Immature natural killer cell (primary cell): ENCODE measurements around the gene SULT4A1. TPM values are rescaled to one million over a fixed set of nuclear protein-coding genes. Genes with fewer than 3 reads are reported as not detected.

Source experiments
- DNase-seq, 3 donors: peaks; one replicate each; pipeline ENCODE4 v3.0.0; 2022; ENCODE audit warnings: mixed read lengths in 1 of 3
- H3K27ac Mint-ChIP-seq, 6 donors: one replicate each; pipeline ENCODE4 v1.8.0; 2020; ENCODE audit warnings: mixed read lengths in 6 of 6, mild to moderate bottlenecking in 5 of 6, inconsistent platforms in 4 of 6, moderate library complexity in 3 of 6
- H3K27me3 Mint-ChIP-seq, 3 donors: one replicate each; pipeline ENCODE4 v1.8.0; 2020 to 2021; ENCODE audit warnings: low read depth in 3 of 3, mild to moderate bottlenecking in 3 of 3, mixed read lengths in 3 of 3, moderate library complexity in 3 of 3, inconsistent platforms in 1 of 3
- H3K36me3 Mint-ChIP-seq, 3 donors: one replicate each; pipeline ENCODE4 v1.8.0; 2020; ENCODE audit warnings: mixed read lengths in 3 of 3, inconsistent platforms in 2 of 3, mild to moderate bottlenecking in 2 of 3
- H3K4me1 Mint-ChIP-seq, 2 donors: one replicate each; pipeline ENCODE4 v1.8.0; 2020; ENCODE audit warnings: inconsistent platforms in 2 of 2, mild to moderate bottlenecking in 2 of 2, mixed read lengths in 2 of 2, moderate library complexity in 1 of 2
- H3K4me3 Mint-ChIP-seq, 5 donors: one replicate each; pipeline ENCODE4 v1.8.0; 2020; ENCODE audit warnings: mild to moderate bottlenecking in 5 of 5, mixed read lengths in 5 of 5, inconsistent platforms in 3 of 5, moderate library complexity in 3 of 5
- H3K9me3 Mint-ChIP-seq, 6 donors: one replicate each; pipeline ENCODE4 v1.8.0; 2020; ENCODE audit warnings: mild to moderate bottlenecking in 6 of 6, mixed read lengths in 6 of 6, inconsistent platforms in 4 of 6, moderate library complexity in 3 of 6
- polyA plus RNA-seq, 3 donors: library from polyadenylated mRNA; unstranded; fragments of 300-500 nt; fragmentation: Illumina TruSeq; gene quantifications; one replicate each; pipeline ENCODE4 v1.2.3, GENCODE V29; 2021

Gene SULT4A1
- polyA plus RNA-seq, 3 donors from 2014 or later = not detected

DNA sequence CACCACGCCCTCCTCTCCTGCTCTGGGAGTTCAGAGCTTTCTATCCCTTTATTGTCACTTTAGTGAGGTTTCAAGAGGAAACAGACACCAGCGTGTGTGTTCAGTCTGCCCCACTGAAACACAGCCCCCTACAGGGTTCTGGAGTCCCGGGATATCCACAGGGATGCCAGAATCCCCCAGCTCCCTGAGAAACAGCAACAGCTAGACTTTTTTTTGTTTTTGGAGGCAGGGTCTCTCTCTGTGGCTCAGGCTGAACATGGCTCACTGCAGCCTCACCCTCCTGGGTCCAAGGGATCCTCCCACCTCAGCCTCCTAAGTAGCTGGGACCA is 10.4 kb downstream of the SULT4A1 start:
- Mint-ChIP-seq H3K9me3 (no peaks in the 10 kb centered on the region), H3K36me3 (no peaks in the 10 kb centered on the region), H3K4me1 (no peaks in the 10 kb centered on the region), H3K27ac (no peak overlapping the region), H3K4me3 (no peak overlapping the region), H3K27me3 (peaks cover 1 to 21% (median 7%) of the 10 kb centered on the region in 3 donors)
- DNase-seq = no peak

DNA sequence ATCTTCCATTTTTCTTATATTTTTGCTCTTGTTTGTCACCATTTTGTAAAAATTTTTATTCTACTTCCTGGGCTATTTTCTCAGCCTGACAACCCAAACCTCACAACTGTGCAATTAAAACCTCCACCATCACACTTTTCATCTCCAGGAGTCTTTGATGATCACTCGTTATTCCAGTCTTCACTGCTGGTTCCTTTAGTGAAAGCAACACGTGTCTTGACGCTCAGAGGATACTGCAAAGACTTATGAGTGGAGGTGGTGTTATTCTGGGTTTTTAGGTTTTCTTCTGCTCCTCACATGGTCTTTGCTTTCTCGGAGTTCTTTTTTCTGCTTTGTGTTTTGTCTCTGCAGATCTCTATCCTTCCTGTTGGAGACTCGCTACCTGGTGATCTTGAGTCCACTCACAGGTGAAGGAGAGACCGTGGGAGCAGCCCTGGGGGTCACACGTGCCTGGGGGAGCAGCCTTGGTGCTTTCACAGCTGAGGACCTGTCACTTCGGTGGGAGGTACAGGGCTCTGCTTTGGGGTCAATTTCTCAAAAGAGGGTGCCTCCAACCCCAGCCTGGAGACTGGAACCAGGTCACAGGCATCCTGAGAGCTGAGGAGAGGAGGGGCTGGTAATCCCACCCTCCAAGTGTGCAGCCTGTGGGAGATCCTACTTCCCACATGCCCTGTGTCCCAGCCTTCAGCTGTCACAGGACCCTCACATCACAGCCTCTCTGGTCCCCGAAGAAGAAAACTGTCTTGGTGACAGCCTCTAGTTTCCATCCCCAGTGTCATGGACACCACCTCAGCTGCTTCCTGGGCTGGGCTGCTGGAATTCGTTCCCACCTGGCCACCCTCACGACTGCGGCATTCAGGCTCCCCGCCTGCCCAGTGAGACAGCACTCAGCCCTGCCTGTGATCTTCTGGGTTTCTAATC is 11.0 kb downstream of the SULT4A1 start:
- H3K27ac Mint-ChIP-seq = no peak overlapping the region
- no peak overlapping the region for H3K4me3 Mint-ChIP-seq
- peaks cover 3 to 21% (median 3%) of the 10 kb centered on the region in 3 donors for H3K27me3 Mint-ChIP-seq
- H3K36me3 Mint-ChIP-seq = no peaks in the 10 kb centered on the region
- DNase-seq = no peak
- no peaks in the 10 kb centered on the region for H3K9me3 Mint-ChIP-seq
- H3K4me1 Mint-ChIP-seq = no peaks in the 10 kb centered on the region

DNA sequence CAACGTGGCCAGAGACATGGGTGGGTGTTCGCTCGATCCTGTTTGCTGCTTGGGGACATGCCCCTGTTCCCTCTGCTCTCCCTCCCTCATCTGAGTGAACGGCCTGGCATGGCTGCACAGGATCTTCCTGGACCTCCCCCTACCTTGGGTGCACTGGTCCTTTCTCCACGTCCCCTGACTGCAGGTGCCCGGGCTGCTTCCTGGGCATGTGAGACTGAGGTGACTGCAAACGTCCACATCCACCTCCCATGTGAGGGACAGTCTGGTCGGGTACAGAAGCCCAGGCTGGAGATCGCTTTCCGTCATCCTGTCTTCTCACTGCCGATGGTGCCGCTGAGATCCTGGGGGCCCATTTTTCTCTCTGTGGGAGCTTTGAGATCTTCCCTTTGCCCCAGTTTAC is 11.8 kb downstream of the SULT4A1 start:
- Mint-ChIP-seq H3K36me3 (no peaks in the 10 kb centered on the region), H3K9me3 (no peaks in the 10 kb centered on the region), H3K4me1 (no peaks in the 10 kb centered on the region), H3K4me3 (no peak overlapping the region), H3K27me3 (peaks cover 1 to 15% (median 3%) of the 10 kb centered on the region in 3 donors), H3K27ac (no peak overlapping the region)
- no peak for DNase-seq

DNA sequence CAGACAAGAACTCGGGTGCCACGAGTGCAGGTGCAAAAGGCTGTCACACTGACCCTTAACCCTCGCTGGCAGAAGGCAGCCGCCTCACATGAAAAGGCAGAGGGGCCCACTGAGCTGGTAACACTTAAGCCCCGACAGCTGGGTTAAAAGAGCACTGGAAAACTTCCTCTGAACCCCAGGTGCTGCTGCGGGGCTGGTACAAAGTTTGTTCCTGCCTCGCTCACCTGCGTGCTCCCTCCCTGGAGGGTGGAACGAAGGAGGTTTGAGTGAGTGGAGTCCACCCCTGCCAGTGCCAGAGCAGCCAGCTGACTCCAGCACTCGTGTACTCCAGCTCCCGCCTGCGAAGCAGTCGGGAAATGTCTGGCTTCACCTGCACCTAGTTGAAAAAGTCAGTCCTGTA is 12.6 kb downstream of the SULT4A1 start:
- Mint-ChIP-seq H3K36me3 (no peaks in the 10 kb centered on the region), H3K4me1 (no peaks in the 10 kb centered on the region), H3K27me3 (peaks cover 1 to 13% (median 2%) of the 10 kb centered on the region in 3 donors), H3K27ac (no peak overlapping the region), H3K9me3 (no peaks in the 10 kb centered on the region), H3K4me3 (no peak overlapping the region)
- DNase-seq = no peak

DNA sequence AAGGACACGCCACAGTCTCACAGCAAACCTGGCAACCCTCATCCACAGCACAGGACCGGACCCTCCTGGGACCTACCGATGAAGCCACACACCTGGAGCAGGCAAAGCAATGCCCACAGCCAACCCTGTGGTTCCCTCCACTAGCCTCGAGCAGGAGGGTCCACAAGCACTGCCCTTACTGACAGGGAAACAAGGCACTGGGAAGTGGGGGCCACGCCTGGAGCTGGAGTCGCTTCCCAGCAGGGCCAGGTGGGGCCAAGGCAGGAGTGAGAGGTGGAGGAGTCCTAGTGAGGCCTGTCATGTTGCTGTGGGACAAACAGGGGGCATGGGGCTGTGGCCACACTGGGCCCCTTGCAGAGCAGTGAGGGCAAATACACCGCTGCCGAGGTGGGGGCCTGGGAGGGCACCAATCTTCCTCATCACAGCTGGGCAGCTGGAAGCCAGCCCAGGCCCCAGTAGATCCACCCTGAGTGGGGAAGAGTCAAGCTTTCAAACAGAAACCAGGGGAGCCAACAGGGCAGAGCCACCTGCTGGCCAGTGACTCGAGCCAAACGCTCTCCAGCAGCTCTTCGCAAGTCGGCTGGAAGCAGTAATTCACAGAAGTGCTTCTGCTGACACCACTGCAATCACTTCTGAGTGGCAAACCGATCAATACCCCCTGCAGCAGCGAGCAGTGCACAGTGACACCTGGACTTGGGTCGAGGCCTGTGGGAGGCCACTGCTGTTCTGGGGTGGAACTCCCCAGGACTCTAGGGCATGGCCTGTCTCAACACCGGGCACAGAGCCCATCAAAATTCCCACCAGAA is 13.7 kb downstream of the SULT4A1 start:
- H3K4me1 Mint-ChIP-seq = no peaks in the 10 kb centered on the region
- H3K9me3 Mint-ChIP-seq = no peaks in the 10 kb centered on the region
- no peak for DNase-seq
- H3K4me3 Mint-ChIP-seq = no peak overlapping the region
- H3K27me3 Mint-ChIP-seq = peaks cover 1 to 8% (median 2%) of the 10 kb centered on the region in 3 donors
- H3K36me3 Mint-ChIP-seq = no peaks in the 10 kb centered on the region
- H3K27ac Mint-ChIP-seq = no peak overlapping the region

DNA sequence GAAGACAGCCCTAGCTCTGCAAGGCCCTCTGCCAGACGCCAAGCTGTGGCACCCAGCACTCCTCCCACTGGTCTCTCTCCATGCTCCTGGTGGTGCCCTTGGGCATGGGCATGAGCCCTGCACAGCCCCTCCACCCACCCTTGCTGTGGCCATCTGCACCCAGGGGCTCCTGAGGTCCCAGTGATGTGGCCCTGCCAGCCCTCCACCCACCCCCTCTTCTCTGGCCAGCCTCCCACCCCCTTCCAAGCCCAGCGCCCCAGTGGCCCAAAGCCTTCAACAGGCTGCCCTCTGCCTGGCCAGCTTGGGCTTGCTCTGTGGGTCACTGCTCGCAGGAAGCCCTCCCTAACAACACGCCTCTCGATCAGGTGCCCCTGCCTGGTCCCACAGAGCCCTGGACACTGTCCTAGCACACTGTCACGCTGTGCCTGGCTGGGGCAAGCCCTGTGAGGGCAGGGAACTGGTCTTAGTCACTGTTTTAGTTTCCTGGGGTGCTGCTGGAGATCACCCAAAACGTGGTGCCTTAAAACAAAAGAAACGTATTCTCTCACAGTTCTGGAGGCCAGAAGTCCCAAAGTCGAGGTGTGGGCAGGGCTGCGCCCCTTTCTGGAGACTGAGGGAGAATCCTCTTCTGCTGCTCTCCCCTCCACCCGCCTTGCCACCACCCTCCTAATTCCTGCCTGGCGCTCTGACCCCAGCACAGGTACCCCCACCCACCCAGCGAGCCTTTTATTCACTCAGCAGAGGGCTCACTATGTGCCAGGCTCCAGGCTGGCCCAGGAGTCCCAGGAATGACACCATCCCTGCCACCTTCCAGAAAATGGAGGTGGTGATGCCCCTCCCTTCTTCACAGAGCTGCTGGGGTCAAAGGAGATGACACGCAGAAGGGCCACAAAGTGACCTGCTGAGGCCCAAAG is 14.7 kb downstream of the SULT4A1 start:
- H3K4me3 Mint-ChIP-seq = no peak overlapping the region
- DNase-seq = no peak
- H3K9me3 Mint-ChIP-seq = no peaks in the 10 kb centered on the region
- no peaks in the 10 kb centered on the region for H3K4me1 Mint-ChIP-seq
- H3K27me3 Mint-ChIP-seq = peaks cover 1 to 6% (median 2%) of the 10 kb centered on the region in 3 donors
- no peaks in the 10 kb centered on the region for H3K36me3 Mint-ChIP-seq
- no peak overlapping the region for H3K27ac Mint-ChIP-seq

DNA sequence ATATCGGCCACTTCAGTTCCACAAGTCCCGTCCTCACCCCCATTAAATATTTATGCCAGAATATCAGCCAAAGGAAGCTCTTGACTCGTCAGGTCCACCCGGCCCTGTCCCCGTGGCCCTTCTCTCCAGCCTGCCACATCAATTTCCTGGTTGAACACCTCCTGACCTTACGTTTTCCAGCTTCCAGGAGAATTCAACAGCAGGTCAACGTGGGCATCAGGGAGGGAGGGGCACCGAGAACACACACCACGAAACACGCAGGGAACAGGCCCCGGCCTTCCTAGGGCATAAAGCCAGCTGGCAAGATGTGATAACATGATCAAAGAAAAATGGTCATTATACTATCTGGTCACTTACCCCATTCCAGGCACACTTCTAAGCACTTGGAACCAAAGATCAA is 15.3 kb downstream of the SULT4A1 start:
- Mint-ChIP-seq H3K9me3 (no peaks in the 10 kb centered on the region), H3K36me3 (no peaks in the 10 kb centered on the region), H3K27ac (no peak overlapping the region), H3K4me1 (no peaks in the 10 kb centered on the region), H3K4me3 (no peak overlapping the region), H3K27me3 (peaks cover 0 to 6% (median 2%) of the 10 kb centered on the region in 3 donors)
- DNase-seq = no peak

DNA sequence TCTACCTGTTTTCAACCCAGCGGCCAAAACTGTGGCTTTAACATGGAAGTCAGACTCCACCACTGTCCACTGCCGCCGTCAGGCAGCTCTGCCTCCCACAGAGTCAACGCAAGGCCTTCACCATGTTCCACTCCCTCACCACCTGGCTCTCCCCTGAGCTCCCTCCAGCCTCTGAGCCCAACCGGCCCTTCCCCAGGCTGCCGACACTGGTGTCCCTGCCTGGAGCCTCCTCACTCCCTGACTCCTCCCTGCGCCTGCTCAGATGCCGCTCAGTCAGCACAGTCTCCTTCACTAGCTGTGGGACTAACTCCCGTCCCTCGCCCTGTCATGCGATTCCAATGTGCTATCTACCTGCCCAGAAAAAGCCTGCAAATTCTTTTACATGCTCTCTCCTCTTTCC is 16.3 kb downstream of the SULT4A1 start:
- Mint-ChIP-seq H3K36me3 (no peaks in the 10 kb centered on the region), H3K27me3 (peaks cover 0 to 3% (median 2%) of the 10 kb centered on the region in 3 donors), H3K4me1 (no peaks in the 10 kb centered on the region), H3K27ac (no peak overlapping the region), H3K9me3 (no peaks in the 10 kb centered on the region), H3K4me3 (no peak overlapping the region)
- no peak for DNase-seq

DNA sequence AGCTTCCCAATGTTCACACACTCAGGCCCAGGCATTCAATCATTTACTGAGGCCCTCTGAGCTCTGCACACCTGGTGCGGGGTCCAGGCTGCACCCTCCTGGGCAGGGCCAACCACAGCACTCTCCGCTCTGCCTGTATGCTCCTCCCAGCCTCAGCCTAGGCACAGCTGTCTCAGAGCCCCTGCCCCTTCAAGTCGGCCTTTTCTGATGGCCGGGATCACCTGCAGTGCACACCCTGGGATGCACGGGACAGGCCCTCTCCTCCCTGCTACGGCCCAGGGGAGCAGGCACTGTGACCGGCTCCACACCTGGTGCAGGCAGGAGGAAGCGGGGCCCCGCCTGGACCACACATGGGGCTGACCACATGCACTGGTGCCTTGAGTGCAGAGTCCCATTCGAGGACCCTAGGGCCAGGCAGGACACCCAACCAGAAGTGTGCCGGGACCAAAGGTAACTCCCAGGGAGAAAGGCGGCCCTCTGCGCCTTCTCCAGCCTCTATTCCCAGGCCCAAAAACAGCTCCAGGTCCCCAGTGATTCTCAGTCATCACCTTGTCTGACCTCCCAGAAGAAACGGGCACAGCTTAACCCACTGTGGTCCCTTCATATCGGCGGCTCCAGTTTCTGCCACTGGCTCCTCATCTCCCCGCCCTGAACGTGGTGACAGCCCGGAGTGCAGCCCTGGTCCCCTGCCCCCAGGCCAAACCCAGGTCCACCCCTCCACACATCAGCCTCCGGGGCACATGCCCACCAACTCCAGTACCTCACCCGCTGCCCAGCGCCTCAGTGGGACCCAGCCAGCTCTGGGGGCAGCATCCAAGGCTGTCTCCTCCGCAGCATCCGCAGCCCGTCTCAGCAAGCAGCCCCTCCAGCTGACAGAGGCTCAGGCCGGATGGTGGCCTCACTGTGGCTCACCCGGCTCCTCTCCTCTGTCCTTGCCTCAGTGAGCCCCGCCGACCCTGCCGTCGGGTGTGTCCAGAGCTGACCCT is 17.5 kb downstream of the SULT4A1 start:
- Mint-ChIP-seq H3K4me1 (no peaks in the 10 kb centered on the region), H3K27me3 (peaks cover 0 to 2% (median 0%) of the 10 kb centered on the region in 3 donors), H3K36me3 (no peaks in the 10 kb centered on the region), H3K9me3 (no peaks in the 10 kb centered on the region), H3K4me3 (no peak overlapping the region), H3K27ac (no peak overlapping the region)
- DNase-seq = no peak

DNA sequence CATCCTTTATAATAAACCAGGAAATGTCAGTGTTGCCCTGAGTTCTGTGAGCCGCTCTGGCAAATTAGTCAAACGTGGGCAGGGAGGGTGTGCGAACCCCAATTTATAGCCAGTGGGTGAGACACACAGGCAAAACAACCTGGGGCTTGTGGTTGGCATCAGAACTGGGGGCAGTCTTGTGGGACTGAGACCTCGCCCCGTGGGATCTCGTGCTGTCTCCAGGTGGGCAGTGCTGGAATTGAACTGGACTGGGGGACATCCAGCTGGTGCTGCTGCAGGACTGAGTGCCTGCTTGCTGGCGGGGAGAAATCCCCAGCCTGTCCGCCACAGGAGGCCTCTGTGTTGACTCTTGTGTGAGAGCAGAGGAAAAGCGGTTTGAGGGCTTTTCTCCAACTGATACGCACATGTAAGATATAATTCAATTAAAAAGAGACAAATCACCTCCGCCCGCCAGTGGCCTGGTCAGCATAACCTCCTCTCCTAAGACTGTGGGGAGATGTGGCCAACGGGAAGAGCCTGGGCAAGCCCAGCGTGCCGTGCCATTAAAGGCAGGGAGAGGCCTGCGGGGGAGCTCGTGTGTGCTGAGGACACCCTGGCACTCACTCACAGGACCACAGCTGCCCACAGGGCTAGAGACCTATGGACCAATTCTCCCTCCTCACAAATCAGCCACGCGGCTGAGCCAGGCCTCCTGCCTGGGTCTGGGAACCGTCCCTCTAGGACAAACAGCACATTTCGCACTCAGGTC is 18.4 kb downstream of the SULT4A1 start:
- Mint-ChIP-seq H3K27me3 (peaks cover 0 to 2% (median 0%) of the 10 kb centered on the region in 3 donors), H3K4me1 (no peaks in the 10 kb centered on the region), H3K4me3 (no peak overlapping the region), H3K36me3 (no peaks in the 10 kb centered on the region), H3K9me3 (no peaks in the 10 kb centered on the region), H3K27ac (no peak overlapping the region)
- no peak for DNase-seq

DNA sequence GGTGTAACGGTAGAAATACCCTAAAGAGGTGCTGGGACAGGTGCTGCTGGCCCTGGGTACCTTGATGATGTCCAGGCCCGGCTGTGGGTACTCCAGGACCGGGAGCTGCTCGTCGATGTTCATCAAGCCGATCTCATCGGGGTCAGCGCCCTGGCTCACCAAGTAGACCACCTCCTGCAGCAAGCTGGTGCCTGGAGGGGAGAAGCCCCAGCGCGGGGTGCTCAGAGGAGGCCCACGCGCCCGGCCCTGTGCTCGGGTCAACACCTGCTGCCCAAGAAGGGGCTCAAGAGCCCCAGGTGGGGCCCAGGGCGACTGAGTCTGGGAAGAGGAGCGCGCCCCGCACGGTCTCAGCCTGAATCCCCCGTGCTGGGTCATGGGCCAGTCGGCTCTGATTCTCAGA is 20.6 kb downstream of the SULT4A1 start:
- no peaks in the 10 kb centered on the region for H3K36me3 Mint-ChIP-seq
- H3K27ac Mint-ChIP-seq = no peak overlapping the region
- no peak for DNase-seq
- no peaks in the 10 kb centered on the region for H3K9me3 Mint-ChIP-seq
- peaks cover 0 to under 1% (median 0%) of the 10 kb centered on the region in 3 donors for H3K27me3 Mint-ChIP-seq
- no peak overlapping the region for H3K4me3 Mint-ChIP-seq
- no peaks in the 10 kb centered on the region for H3K4me1 Mint-ChIP-seq

DNA sequence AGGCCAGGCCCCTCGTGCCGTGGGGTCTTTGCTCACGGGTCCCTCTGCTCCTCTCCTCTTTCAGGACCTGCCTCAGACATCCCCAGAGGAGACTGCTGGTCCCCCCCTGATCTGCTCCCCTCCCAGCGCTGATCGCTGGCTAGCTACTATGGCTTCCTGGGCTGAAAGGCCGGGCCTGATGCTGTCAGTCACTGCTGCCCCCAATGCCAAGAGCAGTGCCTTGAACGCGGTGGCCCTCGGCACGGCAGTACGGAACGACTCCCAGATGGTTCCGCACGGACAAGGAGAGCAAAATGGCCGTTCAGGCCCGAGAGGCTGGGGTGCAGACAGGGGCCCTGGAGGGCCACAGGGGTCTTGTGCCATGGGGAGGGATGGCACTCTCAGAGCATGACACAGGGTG is 21.5 kb downstream of the SULT4A1 start:
- no peaks in the 10 kb centered on the region for H3K4me1 Mint-ChIP-seq
- H3K9me3 Mint-ChIP-seq = no peaks in the 10 kb centered on the region
- no peak for DNase-seq
- H3K27me3 Mint-ChIP-seq = no peaks in the 10 kb centered on the region
- H3K36me3 Mint-ChIP-seq = no peaks in the 10 kb centered on the region
- H3K4me3 Mint-ChIP-seq = no peak overlapping the region
- no peak overlapping the region for H3K27ac Mint-ChIP-seq
